Thoracic aorta (tissue), 2 donors: ENCODE data around the gene TRUB1. TPM values are rescaled to one million over a fixed set of nuclear protein-coding genes. Genes with fewer than 3 reads are reported as not detected.

Experiments
- ATAC-seq: fragments of 150-250 bp; one replicate; pipeline ENCODE4 v1.8.0; 2017; ENCODE audit warnings: low read depth; ENCODE audit not compliant: insufficient number of reproducible peaks, low FRiP score
- DNase-seq: peaks from one replicate; pipeline ENCODE4 v3.0.0-alpha.2; 2020; ENCODE audit warnings: low spot score
- H3K27ac ChIP-seq, 2 donors: fragments of 200-600 bp; sonication (generic); 1 replicate in 1 of 2; 2 replicates in 1 of 2; pipeline ENCODE4 v1.5.1; 2016; ENCODE audit warnings: mild to moderate bottlenecking in 2 of 2, moderate library complexity in 2 of 2
- H3K27me3 ChIP-seq: fragments of 200-600 bp; sonication (generic); replicated peaks from 2 replicates; pipeline ENCODE4 v1.6.0; 2016; ENCODE audit warnings: mild to moderate bottlenecking; ENCODE audit not compliant: insufficient read depth
- H3K36me3 ChIP-seq: fragments of 200-600 bp; sonication (generic); one replicate; pipeline ENCODE4 v1.5.1; 2016
- H3K4me1 ChIP-seq, 2 donors: fragments of 200-600 bp; sonication (generic); 1 replicate in 1 of 2; 2 replicates in 1 of 2; pipeline versions ENCODE4 v1.5.1 to v1.6.0; 2016; ENCODE audit warnings: low read depth in 2 of 2, mild to moderate bottlenecking in 1 of 2; ENCODE audit not compliant: control insufficient read depth in 1 of 2
- H3K4me3 ChIP-seq: fragments of 200-600 bp; sonication (generic); 2 replicates; pipeline ENCODE4 v1.5.1; 2016; ENCODE audit warnings: mild to moderate bottlenecking
- H3K9me3 ChIP-seq: fragments of 200-600 bp; sonication (generic); 2 replicates; pipeline ENCODE4 v1.5.1; 2016
- total RNA-seq, 2 donors: library from RNA; depleted of rRNA; stranded (reverse); fragments of >200 nt; gene quantifications; one replicate each; pipeline versions ENCODE4 v1.1.0 to v1.2.3, GENCODE V29; 2016
- TF ChIP-seq, protein P1 (sequence below): fragments of 200-600 bp; sonication (generic); IDR thresholded peaks from one replicate; pipeline ENCODE4 v1.5.1; 2019; ENCODE audit warnings: antibody characterized with exemption

Gene TRUB1
- total RNA-seq, 2 donors from 2014 or later = 8.8 to 9.5 TPM

DNA sequence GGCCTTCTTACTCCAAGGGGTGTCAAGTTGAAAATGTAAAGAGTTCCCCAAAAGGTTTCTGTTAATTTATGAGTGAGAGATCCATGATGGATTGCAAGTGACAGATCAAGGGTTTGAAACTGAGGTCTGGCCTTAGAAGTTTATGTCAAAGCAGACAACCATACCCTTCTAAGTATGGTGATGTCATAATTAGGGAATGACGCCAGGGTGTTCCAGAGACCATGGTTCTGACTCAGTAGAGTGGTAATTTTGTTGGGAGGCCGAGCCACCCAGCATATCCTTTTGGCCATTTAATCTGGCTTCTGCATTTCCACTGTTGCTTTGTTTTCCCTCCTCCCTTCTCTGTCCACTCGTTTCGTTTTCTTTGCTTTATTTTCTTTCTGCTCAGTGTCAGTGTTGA lies 2.7 kb downstream of the TRUB1 start:
- Histone ChIP-seq H3K4me1 (peaks cover 9 to 19% of the 10 kb centered on the region in 2 donors), H3K4me3 (no peak overlapping the region), H3K36me3 (no peaks in the 10 kb centered on the region), H3K27ac (no peak overlapping the region), H3K9me3 (no peaks in the 10 kb centered on the region), H3K27me3 (no peaks in the 10 kb centered on the region)
- TF ChIP-seq, protein P1, sequence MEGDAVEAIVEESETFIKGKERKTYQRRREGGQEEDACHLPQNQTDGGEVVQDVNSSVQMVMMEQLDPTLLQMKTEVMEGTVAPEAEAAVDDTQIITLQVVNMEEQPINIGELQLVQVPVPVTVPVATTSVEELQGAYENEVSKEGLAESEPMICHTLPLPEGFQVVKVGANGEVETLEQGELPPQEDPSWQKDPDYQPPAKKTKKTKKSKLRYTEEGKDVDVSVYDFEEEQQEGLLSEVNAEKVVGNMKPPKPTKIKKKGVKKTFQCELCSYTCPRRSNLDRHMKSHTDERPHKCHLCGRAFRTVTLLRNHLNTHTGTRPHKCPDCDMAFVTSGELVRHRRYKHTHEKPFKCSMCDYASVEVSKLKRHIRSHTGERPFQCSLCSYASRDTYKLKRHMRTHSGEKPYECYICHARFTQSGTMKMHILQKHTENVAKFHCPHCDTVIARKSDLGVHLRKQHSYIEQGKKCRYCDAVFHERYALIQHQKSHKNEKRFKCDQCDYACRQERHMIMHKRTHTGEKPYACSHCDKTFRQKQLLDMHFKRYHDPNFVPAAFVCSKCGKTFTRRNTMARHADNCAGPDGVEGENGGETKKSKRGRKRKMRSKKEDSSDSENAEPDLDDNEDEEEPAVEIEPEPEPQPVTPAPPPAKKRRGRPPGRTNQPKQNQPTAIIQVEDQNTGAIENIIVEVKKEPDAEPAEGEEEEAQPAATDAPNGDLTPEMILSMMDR = no peak
- DNase-seq (no peak), ATAC-seq (no peak)

GRCh38 chr10:114943000-114943399 lies 5.0 kb downstream of the TRUB1 start:
- Histone ChIP-seq H3K27me3 (no peaks in the 10 kb centered on the region), H3K27ac (no peak overlapping the region), H3K9me3 (no peaks in the 10 kb centered on the region), H3K4me3 (no peak overlapping the region), H3K4me1 (peaks cover 9 to 19% of the 10 kb centered on the region in 2 donors), H3K36me3 (no peaks in the 10 kb centered on the region)
- DNase-seq = no peak
- no peak for ATAC-seq
- TF ChIP-seq, protein P1 = no peak

- no peak for ATAC-seq
- DNase-seq = no peak
- TF ChIP-seq, protein P1 = no peak
- Histone ChIP-seq H3K9me3 (no peaks in the 10 kb centered on the region), H3K36me3 (no peaks in the 10 kb centered on the region), H3K27ac (no peak overlapping the region), H3K4me1 (peaks cover 0 to 6% of the 10 kb centered on the region in 2 donors), H3K27me3 (no peaks in the 10 kb centered on the region), H3K4me3 (no peak overlapping the region)
Observed at GRCh38 chr10:114953047-114953446, 15.1 kb downstream of the TRUB1 start.

DNA sequence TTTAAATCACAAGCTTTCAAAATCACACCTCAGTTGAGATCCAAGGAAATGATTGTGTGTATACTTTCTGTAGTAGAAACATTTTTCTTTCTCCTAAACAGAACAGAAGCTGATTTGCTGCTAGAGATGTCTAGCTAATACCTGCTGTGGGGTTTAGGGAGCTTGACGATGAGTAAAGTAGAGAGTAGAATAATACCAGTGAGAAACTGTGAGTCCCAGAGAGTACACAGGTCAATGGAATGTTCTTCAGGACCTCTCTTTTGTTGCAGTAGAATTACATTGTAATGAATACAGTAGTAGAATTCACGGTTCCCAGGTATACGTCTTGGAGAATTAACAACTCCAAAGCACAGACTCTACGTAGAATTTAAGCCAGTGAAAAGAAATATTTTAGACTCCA lies 18.0 kb downstream of the TRUB1 start:
- Histone ChIP-seq H3K4me3 (no peak overlapping the region), H3K36me3 (no peaks in the 10 kb centered on the region), H3K27ac (no peak overlapping the region), H3K27me3 (no peaks in the 10 kb centered on the region), H3K9me3 (no peaks in the 10 kb centered on the region), H3K4me1 (no peaks in the 10 kb centered on the region)
- TF ChIP-seq, protein P1 = no peak
- ATAC-seq = no peak
- DNase-seq = no peak

GRCh38 chr10:114956466-114956865 lies 18.5 kb downstream of the TRUB1 start:
- TF ChIP-seq, protein P1 = no peak
- Histone ChIP-seq H3K27ac (no peak overlapping the region), H3K4me1 (no peaks in the 10 kb centered on the region), H3K36me3 (no peaks in the 10 kb centered on the region), H3K27me3 (no peaks in the 10 kb centered on the region), H3K9me3 (no peaks in the 10 kb centered on the region), H3K4me3 (no peak overlapping the region)
- no peak for DNase-seq
- ATAC-seq = no peak
